Fibroblast of pulmonary artery (primary cell): ENCODE results near the gene AHSA1.
A peak's percentile ranks its signal among the peaks of the same experiment; 100 is the strongest.

Source experiments
- DNase-seq: peaks from one replicate; pipeline ENCODE4 v3.0.0-alpha.2; 2010; ENCODE audit warnings: low read depth
- H3K4me3 ChIP-seq: replicated peaks from 2 replicates; pipeline ENCODE4 v1.5.1; 2011; ENCODE audit warnings: low read depth, mild to moderate bottlenecking, control low read depth, low read length, moderate library complexity
- TF ChIP-seq, protein P1 (sequence below): IDR thresholded peaks from 2 replicates; pipeline ENCODE4 v1.5.1; 2011; ENCODE audit warnings: mild to moderate bottlenecking, control low read depth, low read length, inconsistent platforms; ENCODE audit errors: missing control alignments

Gene AHSA1

DNA sequence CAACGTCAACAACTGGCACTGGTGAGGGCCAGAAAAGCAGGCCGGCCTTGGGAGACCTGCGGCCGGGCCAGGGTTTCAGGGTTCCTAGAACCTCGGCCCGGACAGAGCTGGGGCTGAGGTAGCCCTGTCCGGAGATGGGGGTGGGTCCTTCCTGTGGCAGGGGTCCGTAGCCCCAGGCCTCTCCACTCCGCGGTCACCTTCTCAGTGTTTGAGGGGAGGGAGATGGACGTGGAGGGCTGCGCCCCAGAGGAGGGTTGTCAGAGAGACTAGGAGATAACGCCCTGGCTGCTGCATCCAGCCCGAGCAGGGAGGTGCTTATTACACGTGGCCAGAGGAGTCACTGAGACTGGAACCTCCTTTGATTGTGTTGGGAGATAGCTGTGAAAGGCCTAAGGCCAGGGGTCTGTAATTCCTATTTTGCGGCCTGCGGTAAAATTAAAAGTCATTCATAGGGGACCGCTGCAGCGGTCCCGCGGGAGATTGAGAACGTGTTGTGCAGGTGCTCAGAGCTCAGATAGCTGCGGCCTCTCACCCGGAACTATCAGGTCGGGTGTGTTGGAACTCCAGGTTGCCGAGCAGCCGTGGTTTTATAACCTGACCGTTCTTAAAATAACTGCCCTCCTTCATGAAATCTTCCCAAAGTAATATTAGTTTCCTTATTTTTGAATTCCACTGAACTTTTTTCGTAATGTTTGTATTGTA lies 507 bp downstream of the AHSA1 start:
- peak; percentile 27 for DNase-seq
- H3K4me3 ChIP-seq = peak overlapping the region; percentile 96
- TF ChIP-seq, protein P1, sequence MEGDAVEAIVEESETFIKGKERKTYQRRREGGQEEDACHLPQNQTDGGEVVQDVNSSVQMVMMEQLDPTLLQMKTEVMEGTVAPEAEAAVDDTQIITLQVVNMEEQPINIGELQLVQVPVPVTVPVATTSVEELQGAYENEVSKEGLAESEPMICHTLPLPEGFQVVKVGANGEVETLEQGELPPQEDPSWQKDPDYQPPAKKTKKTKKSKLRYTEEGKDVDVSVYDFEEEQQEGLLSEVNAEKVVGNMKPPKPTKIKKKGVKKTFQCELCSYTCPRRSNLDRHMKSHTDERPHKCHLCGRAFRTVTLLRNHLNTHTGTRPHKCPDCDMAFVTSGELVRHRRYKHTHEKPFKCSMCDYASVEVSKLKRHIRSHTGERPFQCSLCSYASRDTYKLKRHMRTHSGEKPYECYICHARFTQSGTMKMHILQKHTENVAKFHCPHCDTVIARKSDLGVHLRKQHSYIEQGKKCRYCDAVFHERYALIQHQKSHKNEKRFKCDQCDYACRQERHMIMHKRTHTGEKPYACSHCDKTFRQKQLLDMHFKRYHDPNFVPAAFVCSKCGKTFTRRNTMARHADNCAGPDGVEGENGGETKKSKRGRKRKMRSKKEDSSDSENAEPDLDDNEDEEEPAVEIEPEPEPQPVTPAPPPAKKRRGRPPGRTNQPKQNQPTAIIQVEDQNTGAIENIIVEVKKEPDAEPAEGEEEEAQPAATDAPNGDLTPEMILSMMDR = no peak

DNA sequence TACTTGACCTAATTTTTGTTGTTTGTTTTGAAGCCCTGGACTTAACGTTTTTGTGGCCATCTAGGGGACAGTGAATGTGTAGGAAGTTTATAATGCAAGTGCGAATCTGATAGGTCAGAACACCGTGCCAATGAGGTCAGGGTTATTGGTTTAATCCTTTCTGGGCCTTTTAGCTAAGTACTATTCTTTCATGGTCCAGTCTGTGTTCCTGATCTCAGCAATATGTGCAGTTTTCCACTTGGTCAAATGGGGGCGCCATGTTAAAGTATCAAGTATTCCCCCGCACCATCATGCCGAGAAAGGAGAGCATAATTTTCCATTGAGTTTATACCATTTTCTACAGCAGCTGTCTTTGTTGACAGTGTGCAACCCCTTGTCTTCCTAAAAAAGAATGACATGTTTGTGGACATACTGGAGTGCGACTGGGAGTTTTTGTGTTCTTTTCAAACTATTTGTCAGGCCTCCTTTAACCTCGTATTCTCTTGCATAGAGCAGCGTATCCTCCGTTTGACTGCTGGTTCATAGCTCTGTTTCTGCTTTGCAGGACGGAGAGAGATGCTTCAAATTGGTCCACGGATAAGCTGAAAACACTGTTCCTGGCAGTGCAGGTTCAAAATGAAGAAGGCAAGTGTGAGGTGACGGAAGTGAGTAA lies 1.3 kb downstream of the AHSA1 start:
- DNase-seq = peak; percentile 85
- TF ChIP-seq, protein P1 = peak; percentile 81
- H3K4me3 ChIP-seq = peak overlapping the region; percentile 96

DNA sequence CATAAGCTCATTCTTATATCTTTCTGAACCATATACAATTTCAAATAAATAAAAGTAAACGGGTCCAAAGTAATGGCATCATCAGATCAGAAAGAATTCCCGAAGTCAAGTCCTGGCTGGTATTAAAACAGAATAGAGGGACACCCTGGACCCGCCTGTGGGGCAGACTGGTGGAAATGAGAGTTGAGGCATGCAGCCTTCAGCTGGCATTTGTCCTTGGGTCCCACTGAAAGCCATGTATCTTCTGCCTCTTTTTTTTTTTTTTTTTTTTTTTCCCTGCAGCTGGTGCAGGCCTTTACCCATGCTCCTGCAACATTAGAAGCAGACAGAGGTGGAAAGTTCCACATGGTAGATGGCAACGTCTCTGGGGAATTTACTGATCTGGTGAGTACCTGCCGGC lies 9.9 kb downstream of the AHSA1 start:
- H3K4me3 ChIP-seq = no peak overlapping the region
- no peak for DNase-seq
- TF ChIP-seq, protein P1 = no peak

DNA sequence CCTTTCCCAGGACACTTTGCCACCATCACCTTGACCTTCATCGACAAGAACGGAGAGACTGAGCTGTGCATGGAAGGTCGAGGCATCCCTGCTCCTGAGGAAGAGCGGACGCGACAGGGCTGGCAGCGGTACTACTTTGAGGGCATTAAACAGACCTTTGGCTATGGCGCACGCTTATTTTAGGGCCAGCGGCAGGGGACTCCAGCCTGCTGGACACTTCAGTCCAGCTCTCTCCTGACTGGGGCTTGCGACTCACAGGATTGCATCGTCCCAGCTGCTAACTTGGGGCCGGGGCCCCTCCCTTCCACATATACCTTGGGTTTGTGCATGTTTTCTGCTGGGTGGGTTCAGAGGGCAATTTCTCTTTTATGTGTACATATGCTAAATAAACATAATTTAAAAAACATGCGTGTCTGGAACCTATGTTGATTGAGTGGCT lies 11.2 kb downstream of the AHSA1 start:
- TF ChIP-seq, protein P1 = no peak
- DNase-seq = no peak
- H3K4me3 ChIP-seq = no peak overlapping the region

DNA sequence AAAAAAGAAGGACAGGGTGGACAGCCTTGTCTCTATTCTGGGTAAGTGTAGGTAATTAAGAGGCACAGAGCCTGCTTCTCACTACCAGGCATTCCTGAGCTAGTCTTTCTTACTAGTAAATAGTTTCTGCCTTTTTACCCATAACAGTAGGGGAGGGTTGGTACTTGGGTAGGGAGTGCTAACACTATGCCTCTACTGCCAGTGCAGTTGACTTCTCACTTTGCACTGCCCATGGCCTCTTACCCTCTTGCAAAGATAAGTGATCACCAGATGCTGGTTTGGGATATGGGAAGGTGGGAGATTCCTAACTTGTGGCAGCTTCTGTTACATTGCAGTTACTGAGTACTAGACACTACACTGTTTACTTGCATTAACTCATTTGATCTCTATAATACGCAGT lies 11.6 kb downstream of the AHSA1 start:
- TF ChIP-seq, protein P1 = no peak

DNA sequence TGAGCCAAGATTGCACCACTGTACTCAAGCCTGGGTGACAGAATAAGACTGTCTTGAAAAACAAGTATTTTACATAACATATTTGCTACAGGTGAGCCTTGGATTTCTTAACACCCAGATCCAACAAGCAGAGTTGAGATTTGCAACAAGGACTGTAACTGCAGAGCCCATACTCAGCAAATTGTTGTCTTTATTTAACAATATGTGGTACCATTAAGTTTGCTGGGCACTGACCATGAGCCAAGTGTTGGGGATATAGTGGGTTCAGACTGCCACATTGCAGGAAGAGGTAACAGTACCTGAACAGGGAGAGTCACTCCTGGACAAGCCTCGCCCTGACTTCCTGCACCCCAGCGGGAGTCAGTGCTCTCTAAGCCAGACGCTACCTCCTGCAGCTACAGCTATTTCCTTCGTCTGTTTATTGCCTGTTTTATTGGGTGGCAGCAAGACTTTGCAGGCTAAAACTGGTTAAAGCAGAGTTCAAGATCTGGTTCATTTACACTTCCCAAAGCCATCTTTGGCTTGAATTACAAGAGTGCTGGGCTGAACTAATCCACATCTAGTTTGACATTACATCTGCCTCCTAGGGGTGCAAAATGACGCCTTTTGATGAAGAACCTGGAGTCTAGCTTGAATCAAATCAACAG lies 12.5 kb downstream of the AHSA1 start:
- TF ChIP-seq, protein P1 = no peak
- no peak for DNase-seq
- no peak overlapping the region for H3K4me3 ChIP-seq

More for the DNA sequence above, 11.6 kb downstream of the AHSA1 start:
- DNase-seq = no peak
- H3K4me3 ChIP-seq = no peak overlapping the region
